ENCODE data around the gene MCHR1.
A peak's percentile ranks its signal among the peaks of the same experiment; 100 is the strongest.
"Not testable (repeated sequence)": the region's sequence is repeated elsewhere in the genome, so short reads cannot be mapped to it uniquely, and the experiment has no call there.

MCHR1 gene

GRCh38 chr22:40720156-40720537 is 40.9 kb downstream of the MCHR1 start:
- not testable (repeated sequence) for H3K9me3 Mint-ChIP-seq; H3K27ac Mint-ChIP-seq; H3K27me3 Mint-ChIP-seq; H3K36me3 Mint-ChIP-seq (ENCODE audit: low read depth); H3K4me3 Mint-ChIP-seq; H3K4me1 Mint-ChIP-seq (ENCODE audit: low read depth)

DNA sequence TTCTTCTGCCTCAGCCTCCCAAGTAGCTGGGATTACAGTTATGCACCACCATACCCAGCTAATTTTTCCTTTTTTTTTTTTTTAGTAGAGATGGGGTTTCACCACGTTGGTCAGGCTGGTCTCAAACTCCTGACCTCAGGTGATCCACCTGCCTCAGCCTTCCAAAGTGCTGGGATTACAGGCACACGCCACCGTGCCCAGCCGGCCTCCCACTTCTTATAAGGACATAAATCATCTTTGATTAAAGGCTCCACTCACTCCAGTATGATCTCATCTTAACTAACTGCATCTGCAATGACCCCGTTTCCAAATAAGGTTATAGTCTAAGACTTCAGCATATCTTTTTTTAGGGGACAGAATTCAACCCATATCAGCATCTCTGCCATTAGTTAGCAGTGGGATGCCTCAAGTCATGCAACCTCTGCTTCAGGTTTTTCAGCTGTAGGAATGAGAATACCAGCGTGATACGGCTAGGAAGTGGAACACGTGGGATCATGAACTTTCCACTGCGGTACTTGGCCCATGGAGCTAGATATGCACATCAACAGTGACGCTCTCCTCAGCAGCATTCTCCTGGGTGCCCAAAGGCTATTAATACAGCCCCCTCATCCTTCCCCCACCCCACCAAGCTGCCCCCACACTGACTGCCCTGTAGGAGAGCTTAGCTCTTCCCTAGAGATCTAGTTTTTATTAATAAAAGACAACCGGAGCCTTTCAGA is 41.4 kb downstream of the MCHR1 start:
- Mint-ChIP-seq H3K9me3 (no peaks in the 10 kb centered on the region), H3K4me1 (ENCODE audit: low read depth) (peaks cover 10% of the 10 kb centered on the region), H3K27me3 (no peaks in the 10 kb centered on the region), H3K4me3 (no peak overlapping the region), H3K27ac (no peak overlapping the region), H3K36me3 (ENCODE audit: low read depth) (no peaks in the 10 kb centered on the region)

DNA sequence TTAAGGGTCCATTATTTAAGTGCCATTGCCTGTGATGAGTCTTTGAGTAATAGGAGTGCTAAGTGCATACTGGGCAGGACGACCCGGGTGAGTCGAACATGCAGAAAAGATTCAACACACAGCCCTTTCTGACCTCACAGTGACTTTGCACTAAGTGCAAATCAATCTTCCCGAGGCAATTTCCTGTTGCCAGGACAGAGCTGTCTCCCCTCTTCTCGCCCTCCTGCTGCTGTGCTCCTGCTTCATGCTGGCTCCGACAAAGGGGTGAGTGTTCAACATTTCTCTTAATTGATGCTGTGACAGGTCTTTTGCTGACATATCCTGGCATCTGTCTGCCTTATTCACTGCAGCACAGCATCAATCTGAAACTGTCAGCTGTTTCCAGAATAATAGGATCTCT is 42.0 kb downstream of the MCHR1 start:
- peaks cover 10% of the 10 kb centered on the region for H3K4me1 Mint-ChIP-seq (ENCODE audit: low read depth)
- H3K27ac Mint-ChIP-seq, result no peak overlapping the region
- H3K4me3 Mint-ChIP-seq, result no peak overlapping the region
- H3K9me3 Mint-ChIP-seq, result no peaks in the 10 kb centered on the region
- H3K27me3 Mint-ChIP-seq, result no peaks in the 10 kb centered on the region
- H3K36me3 Mint-ChIP-seq (ENCODE audit: low read depth), result no peaks in the 10 kb centered on the region

DNA sequence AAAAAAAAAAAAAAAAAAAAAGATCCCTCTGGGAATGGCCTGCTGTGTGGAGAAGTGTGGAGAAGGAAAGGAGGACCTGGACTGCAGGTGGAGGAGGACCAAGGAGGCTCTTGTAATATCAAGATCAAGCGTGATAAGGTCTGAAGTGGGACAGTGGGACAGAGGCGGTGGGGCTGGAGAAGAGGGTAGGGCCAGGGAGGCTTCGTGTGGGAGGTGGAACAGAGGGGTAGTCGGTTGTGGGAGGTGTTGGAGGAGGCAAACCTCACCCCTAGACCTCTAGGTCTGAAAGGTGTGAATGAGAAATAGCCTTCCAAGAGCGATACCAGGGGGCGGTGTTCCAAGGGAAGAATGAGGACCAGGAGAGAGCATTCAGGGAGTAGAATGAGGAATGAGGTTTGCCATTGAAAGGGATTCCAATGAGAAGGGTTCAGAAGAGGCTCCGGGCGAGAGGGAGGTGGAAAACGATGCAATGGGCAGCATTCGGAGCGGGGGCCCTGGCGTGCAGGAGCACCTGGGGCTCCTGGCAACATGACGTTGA is 44.2 kb downstream of the MCHR1 start:
- Mint-ChIP-seq H3K4me3 (no peak overlapping the region), H3K4me1 (ENCODE audit: low read depth) (peaks cover 26% of the 10 kb centered on the region), H3K27ac (no peak overlapping the region), H3K9me3 (no peaks in the 10 kb centered on the region), H3K36me3 (ENCODE audit: low read depth) (no peaks in the 10 kb centered on the region), H3K27me3 (no peaks in the 10 kb centered on the region)

DNA sequence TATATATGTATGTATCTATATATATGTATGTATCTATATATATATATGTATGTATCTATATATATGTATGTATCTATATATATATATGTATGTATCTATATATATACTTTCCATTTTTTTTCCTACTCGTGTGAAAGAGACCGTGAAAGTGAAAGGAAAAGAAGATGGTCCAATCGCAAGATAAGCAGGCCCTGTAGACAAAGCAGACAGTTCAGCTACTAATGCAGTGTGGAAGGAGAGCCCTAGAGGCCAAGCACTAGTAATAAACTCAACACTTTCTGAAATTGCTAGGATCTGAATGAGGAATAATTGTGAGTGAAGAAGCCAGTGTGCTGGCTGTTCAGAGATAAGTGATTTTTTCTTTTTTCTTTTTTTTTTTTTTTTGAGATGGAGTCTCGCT is 47.2 kb downstream of the MCHR1 start:
- no peaks in the 10 kb centered on the region for H3K27me3 Mint-ChIP-seq
- H3K27ac Mint-ChIP-seq, result peak overlapping the region; percentile 90
- H3K4me1 Mint-ChIP-seq (ENCODE audit: low read depth), result peaks cover 37% of the 10 kb centered on the region
- H3K9me3 Mint-ChIP-seq, result no peaks in the 10 kb centered on the region
- peak overlapping the region; percentile 78 for H3K4me3 Mint-ChIP-seq
- H3K36me3 Mint-ChIP-seq (ENCODE audit: low read depth), result no peaks in the 10 kb centered on the region

DNA sequence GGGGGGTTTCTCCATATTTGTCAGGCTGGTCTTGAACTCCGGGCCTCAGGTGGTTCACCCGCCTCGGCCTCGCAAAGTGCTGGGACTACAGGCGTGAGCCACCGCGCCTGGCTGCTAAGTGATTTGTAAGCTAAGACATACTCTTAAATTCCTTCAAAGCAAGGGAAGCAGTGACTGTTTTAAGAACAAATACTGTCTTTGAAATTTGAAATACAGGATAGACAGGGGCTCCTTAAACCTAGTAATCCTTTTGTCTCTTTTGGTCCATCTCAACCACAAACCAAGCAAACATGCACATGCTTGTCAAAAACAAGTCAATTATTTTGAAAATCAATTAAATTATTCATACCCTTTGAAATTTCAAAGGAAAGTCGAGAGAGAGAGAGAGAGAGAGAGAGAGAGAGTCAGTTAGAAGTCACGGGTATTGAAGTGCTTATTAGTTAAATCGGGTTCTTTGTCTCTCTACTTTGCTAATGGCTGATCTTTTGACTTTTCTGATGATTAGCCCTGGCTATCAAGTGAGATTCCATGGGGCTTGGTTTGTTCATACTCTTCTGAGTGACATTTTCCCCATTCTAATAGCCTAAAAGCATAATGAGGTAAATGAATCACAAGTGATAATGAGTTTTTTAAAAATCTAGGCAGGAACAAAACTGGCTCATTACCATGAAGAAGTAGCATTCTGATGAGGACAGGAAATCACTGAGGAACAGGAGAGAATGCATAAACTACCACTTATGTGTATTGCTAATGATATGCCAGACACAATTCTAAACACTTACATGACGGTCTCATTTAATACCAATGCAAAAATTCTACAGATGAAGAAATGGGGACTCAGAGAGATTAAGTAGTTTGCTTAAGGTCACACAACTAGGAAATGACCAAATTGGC is 48.0 kb downstream of the MCHR1 start:
- H3K4me1 Mint-ChIP-seq (ENCODE audit: low read depth), result peaks cover 42% of the 10 kb centered on the region

GRCh38 chr22:40727964-40728615 is 48.8 kb downstream of the MCHR1 start:
- peaks cover 48% of the 10 kb centered on the region for H3K4me1 Mint-ChIP-seq (ENCODE audit: low read depth)
- H3K27ac Mint-ChIP-seq, result peak overlapping the region; percentile 90
- no peaks in the 10 kb centered on the region for H3K9me3 Mint-ChIP-seq
- H3K27me3 Mint-ChIP-seq, result no peaks in the 10 kb centered on the region
- peak overlapping the region; percentile 64 for H3K4me3 Mint-ChIP-seq
- no peaks in the 10 kb centered on the region for H3K36me3 Mint-ChIP-seq (ENCODE audit: low read depth)

More for the DNA sequence above, 48.0 kb downstream of the MCHR1 start:
- Mint-ChIP-seq H3K4me3 (peak overlapping the region; percentile 64), H3K36me3 (ENCODE audit: low read depth) (no peaks in the 10 kb centered on the region), H3K9me3 (no peaks in the 10 kb centered on the region), H3K27ac (peak overlapping the region; percentile 90), H3K27me3 (no peaks in the 10 kb centered on the region)

DNA sequence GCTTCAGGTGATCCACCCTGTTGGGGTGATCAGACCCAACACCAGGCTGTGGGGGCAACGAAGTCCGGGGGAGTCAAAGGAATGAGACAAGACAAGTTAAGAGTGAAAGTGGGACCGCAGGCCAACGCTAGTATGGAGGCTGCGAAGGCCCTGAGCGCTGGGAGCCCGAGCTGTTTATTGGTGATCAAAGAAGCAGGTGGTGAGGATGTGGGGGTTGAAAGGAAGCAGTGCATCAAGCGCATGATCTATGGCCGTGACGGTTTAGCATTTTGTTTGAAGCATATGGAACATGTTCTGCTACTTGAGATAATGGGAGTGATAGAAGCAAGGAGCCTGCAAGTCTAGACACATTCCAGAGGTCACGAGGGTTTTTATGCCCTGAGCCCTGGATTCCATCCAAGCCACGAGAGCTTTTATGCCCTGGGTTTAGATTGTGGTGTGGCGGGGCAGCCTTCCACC is 49.5 kb downstream of the MCHR1 start:
- Mint-ChIP-seq H3K4me1 (ENCODE audit: low read depth) (peaks cover 48% of the 10 kb centered on the region), H3K36me3 (ENCODE audit: low read depth) (no peaks in the 10 kb centered on the region), H3K27ac (peak overlapping the region; percentile 83), H3K4me3 (peak overlapping the region; percentile 40), H3K9me3 (no peaks in the 10 kb centered on the region), H3K27me3 (no peaks in the 10 kb centered on the region)

- Mint-ChIP-seq H3K36me3 (ENCODE audit: low read depth) (no peaks in the 10 kb centered on the region), H3K4me3 (no peak overlapping the region), H3K4me1 (ENCODE audit: low read depth) (peaks cover 48% of the 10 kb centered on the region), H3K27me3 (no peaks in the 10 kb centered on the region), H3K27ac (no peak overlapping the region), H3K9me3 (no peaks in the 10 kb centered on the region)
These were observed 50.0 kb downstream of the MCHR1 start for GRCh38 chr22:40729284-40729683.

Data from stimulated activated naive CD8-positive, alpha-beta T cell treated with anti-CD3 and anti-CD28 coated beads, Interleukin-15, Interleukin-2, amounts not matched to agents 100 ng/mL and 50 ng/mL, for 24 hours (primary cell).